Mucosa of descending colon (tissue), 3 donors: ENCODE data around the gene PIAS1. TPM values are rescaled to one million over a fixed set of nuclear protein-coding genes. Genes with fewer than 3 reads are reported as not detected.

Experiments
- ATAC-seq: fragments of 200-7000 bp; cut with Tn5 transposase; one replicate; pipeline ENCODE4 v1.9.1; 2020; ENCODE audit warnings: mild to moderate bottlenecking, moderate library complexity
- DNase-seq, 3 donors: peaks; one replicate each; pipeline ENCODE4 v3.0.0-alpha.2; 2020
- H3K36me3 ChIP-seq: fragments of 200-600 bp; one replicate; pipeline ENCODE4 v1.8.0; 2021; ENCODE audit warnings: low read depth, mild to moderate bottlenecking
- H3K4me1 ChIP-seq: fragments of 200-600 bp; one replicate; pipeline ENCODE4 v1.8.0; 2021; ENCODE audit warnings: low read depth, mild to moderate bottlenecking
- H3K4me3 ChIP-seq: fragments of 200-600 bp; one replicate; pipeline ENCODE4 v1.8.0; 2021; ENCODE audit warnings: mild to moderate bottlenecking
- H3K9me3 ChIP-seq: fragments of 200-600 bp; one replicate; pipeline ENCODE4 v1.8.0; 2021; ENCODE audit warnings: mild to moderate bottlenecking
- intact Hi-C, 2 donors: fragments of 100-400 bp; cut with DNase I in 1 of 2; cut with micrococcal nuclease in 1 of 2; formaldehyde crosslinking; loops; one replicate each; pipeline versions ENCODE4 v1.11.0 to v1.11.1; 2022; cut with DNase I, micrococcal nuclease
- total RNA-seq, 3 donors: library from RNA; stranded (reverse); fragmentation: NEBNext Ultra II Directional in 2 of 3; extraction: Animal tissue kit (Norgen Biotek cat#: 25700) in 2 of 3; gene quantifications; one replicate each; pipeline versions ENCODE4 v1.2.1 to v1.2.4, GENCODE V29; 2021 to 2023
- TF ChIP-seq, protein P1 (sequence below): fragments of 200-600 bp; IDR thresholded peaks from one replicate; pipeline ENCODE4 v1.8.0; 2022; ENCODE audit warnings: antibody characterized with exemption, mild to moderate bottlenecking
- donor health status: DM: no; HTN: no; CAD: no; lungs with moderate emphysema.
- donor health status: DM: no; HTN: no; CAD: no.
- donor health status: DM: no; HTN: yes; CAD: no.

PIAS1 gene
- total RNA-seq, 3 donors from 2014 or later, result 35.4 to 59.3 (median 37.7) TPM

DNA sequence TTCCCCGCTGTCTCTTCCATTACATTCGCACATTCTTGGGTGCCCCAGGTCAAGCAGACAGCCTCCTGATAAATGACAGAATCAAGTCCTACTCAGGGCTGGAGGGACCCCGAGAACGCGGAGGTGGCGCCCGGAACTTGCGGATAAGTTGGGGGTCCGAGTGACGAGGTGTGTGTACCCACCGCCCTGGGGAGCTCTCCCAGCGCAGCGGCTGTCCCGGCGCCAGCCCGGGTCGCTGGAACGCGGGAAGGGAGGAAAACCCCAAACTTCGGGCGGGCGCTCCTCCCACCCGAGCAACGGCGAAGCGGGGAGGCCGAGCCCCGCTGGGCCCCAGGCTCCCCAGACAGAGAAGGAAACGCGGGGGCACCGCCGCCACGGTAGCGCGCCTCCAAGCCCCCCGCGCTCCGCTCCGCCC is 174.9 kb downstream of the PIAS1 start:
- Histone ChIP-seq H3K9me3 (no peaks in the 10 kb centered on the region), H3K36me3 (no peaks in the 10 kb centered on the region), H3K4me3 (peak overlapping the region; percentile 67), H3K4me1 (peaks cover 25% of the 10 kb centered on the region)
- DNase-seq (peak in 1 of 3 donors; percentile 29), ATAC-seq (peak; percentile 5)
- TF ChIP-seq, protein P1, sequence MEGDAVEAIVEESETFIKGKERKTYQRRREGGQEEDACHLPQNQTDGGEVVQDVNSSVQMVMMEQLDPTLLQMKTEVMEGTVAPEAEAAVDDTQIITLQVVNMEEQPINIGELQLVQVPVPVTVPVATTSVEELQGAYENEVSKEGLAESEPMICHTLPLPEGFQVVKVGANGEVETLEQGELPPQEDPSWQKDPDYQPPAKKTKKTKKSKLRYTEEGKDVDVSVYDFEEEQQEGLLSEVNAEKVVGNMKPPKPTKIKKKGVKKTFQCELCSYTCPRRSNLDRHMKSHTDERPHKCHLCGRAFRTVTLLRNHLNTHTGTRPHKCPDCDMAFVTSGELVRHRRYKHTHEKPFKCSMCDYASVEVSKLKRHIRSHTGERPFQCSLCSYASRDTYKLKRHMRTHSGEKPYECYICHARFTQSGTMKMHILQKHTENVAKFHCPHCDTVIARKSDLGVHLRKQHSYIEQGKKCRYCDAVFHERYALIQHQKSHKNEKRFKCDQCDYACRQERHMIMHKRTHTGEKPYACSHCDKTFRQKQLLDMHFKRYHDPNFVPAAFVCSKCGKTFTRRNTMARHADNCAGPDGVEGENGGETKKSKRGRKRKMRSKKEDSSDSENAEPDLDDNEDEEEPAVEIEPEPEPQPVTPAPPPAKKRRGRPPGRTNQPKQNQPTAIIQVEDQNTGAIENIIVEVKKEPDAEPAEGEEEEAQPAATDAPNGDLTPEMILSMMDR, result no peak
- intact Hi-C loops, result no loop called here

DNA sequence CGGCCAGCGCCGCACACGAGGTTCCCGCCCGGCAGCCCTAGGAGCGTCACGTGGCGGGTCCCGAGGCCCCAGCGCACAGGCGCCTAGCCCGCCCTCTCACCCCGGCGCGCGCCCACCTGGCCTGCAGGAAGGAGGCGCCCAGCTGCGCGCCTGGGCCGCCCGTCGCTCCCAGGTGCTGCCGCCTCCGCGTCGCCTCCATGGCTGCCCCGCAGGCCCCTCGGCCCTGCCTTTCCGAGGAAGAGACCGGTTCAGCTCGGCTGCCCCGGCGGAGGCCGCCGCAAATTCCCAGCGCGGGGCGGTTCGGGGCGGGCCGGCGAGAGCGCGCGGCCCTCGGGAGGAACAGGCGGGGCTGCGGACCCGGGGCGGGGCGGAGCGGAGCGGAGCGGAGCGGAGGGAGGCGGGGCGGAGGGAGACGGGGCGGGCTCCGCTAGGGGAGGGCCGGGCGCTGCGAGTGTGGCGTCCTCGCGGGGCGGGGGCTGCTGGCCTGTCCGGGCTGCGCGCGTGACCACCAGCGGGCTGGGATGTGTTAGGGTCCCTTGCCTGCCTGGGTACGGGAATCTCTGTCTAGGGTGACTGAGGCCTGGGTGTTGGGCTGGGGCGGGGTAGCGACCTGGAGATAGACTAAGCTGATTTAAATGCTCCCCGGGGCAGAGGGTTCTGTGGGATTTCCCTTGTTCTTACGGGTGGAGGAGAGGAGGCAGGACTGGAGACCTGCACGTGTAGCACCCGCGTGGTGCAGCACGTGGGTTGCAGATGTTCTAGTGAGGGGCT is 175.5 kb downstream of the PIAS1 start, which contains the start of gene CLN6:
TSS of gene CLN6 (minus strand) at position 343 of the 771 bp plus-strand sequence. CDS start at position 199, 144 bp downstream.
- Histone ChIP-seq H3K4me3 (peak within 1 kb of the TSS; percentile 67), H3K9me3 (no peaks in the 10 kb centered on the region), H3K4me1 (peaks cover 25% of the 10 kb centered on the region), H3K36me3 (no peaks in the 10 kb centered on the region)
- ATAC-seq (peak; percentile 95), DNase-seq (peak; percentile 82 to 89 (median 88))
- TF ChIP-seq, protein P1, result no peak
- intact Hi-C loops, result no loop called here

DNA sequence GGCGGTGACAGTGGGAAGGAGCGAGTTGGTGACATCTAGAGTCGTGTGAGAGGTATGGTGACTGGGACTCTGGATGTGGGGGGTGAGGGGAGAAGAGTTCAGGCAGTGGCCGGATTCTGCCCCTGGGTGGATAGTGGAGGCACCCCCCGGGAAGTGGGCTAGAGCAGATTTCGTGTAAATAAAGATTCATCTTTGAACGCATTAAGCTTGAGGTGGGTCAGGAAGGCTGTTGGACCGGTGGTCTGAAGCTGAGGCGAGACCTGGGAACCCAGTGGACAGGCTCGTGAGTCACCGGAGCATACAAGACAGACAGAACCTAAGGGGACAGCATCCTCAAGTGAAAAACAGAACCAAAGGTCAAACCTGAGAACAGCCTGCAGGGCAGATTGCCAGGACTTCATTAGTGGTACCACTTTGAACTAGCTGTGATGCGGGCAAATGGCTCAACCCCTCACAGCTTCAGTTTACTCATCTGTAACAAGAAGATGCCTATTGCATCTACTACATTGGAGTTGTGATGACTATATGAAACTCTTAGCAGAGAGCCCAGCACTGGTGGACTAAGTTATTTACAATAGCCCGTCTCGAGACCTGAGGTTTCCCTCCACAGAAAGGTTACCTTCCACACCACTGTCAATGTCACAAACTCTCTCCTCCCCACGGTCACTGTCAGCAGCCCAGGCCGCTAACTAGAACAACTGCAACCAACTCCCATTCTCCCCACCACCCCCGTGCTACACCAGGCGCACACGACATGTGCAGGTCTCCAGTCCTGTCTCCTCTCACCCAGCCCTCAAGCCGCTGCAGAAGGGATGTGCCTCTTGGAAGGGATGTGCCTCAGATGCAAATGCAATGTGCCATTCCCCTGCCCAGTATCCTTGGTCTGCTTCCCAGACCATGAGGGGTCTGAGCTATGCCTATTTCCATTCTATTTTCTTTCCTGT is 176.3 kb downstream of the PIAS1 start:
- TF ChIP-seq, protein P1, result no peak
- Histone ChIP-seq H3K4me1 (peaks cover 25% of the 10 kb centered on the region), H3K4me3 (no peak overlapping the region), H3K36me3 (no peaks in the 10 kb centered on the region), H3K9me3 (no peaks in the 10 kb centered on the region)
- DNase-seq, result peak in 1 of 3 donors; percentile 56
- intact Hi-C loops, result no loop called here
- ATAC-seq, result no peak

DNA sequence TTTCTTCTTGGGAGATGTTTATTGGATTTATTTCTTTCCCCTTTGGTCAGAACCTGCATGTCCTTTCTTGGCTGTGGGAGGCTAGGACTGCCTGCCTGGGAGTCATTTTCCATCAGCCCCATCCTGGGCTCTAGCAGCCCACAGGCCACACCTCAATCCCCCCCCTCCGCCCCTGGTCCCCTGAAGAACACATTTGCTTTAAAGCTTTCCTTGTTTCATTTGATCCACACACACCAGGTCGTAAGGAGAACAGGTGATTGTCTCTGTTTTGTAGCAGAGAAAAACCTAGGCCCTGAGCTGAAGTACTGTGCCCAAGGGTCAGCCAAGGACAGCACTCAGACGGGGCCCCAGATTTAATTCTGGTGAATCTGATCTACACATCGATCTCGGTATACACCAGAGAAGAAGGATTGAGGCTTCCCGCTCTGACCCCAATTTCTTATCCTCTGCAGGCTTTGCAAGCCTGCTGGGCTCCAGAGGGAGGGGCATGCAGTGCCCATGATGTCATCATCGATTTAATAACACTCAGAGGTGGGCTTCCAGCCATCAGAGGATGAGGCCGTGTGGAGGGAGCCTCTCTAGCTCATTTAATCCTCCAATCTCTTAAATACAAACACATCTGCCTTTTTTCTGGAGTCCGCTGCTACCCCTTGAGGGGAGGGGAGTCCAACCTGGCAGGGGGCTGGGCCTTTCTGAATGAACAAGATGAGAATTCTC is 177.1 kb downstream of the PIAS1 start:
- Histone ChIP-seq H3K4me3 (no peak overlapping the region), H3K9me3 (no peaks in the 10 kb centered on the region), H3K36me3 (no peaks in the 10 kb centered on the region), H3K4me1 (peaks cover 25% of the 10 kb centered on the region)
- peak in 1 of 3 donors; percentile 13 for DNase-seq
- no peak for ATAC-seq
- TF ChIP-seq, protein P1, result no peak
- intact Hi-C loops, result no loop called here

DNA sequence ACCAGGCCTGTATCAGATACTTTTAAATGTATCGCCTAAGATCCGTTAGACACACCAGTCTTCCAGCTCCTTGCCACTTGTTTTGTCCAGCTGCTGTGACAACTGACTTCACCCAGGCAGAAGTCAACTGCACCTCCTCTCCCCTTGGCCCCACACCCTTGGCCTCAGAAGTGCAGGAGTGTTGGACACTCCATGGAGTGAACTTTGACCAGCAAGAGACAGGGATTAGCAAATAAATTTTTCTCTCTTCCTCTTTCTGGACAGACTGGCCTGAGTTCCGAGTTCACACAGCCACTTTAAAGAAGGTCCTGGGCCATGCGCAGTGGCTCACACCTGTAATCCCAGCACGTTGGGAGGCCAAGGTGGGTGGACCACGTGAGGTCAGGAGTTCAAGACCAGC is 178.3 kb downstream of the PIAS1 start:
- Histone ChIP-seq H3K9me3 (no peaks in the 10 kb centered on the region), H3K36me3 (no peaks in the 10 kb centered on the region), H3K4me1 (peaks cover 25% of the 10 kb centered on the region), H3K4me3 (no peak overlapping the region)
- TF ChIP-seq, protein P1, result no peak
- no peak for DNase-seq
- ATAC-seq, result peak; percentile 33
- intact Hi-C loops, result no loop called here
